MCF 10A (cell line): ENCODE data around the gene DNM3. TPM values are rescaled to one million over a fixed set of nuclear protein-coding genes. Genes with fewer than 3 reads are reported as not detected.

Source experiments
- BruUV-seq: library from RNA; stranded (reverse); fragments of 400-500 nt; replicated peaks from 2 replicates; lab custom pipeline; 2021; lab: Mats Ljungman, UMichigan
- CTCF ChIA-PET: fragments of 300-600 bp; sonication (Branson Sonifier 250); formaldehyde crosslinking; extraction: SDS; loops from one replicate; lab custom pipeline; 2021; ENCODE audit warnings: antibody characterized with exemption, inconsistent platforms; lab: Yijun Ruan, JAX
- POLR2A ChIA-PET: fragments of 300-600, 350-650 bp; sonication (Branson Sonifier 250); formaldehyde crosslinking; extraction: SDS; loops from one replicate; lab custom pipeline; 2020; ENCODE audit warnings: antibody characterized with exemption, inconsistent platforms; lab: Yijun Ruan, JAX
- DNase-seq: peaks from one replicate; pipeline ENCODE4 v3.0.0-alpha.2; 2018; ENCODE audit not compliant: unreplicated experiment
- H3K27ac Mint-ChIP-seq: one replicate; pipeline ENCODE4 v1.8.0; 2022; ENCODE audit warnings: mild to moderate bottlenecking, low read depth, mixed read lengths; ENCODE audit not compliant: unreplicated experiment
- H3K27me3 Mint-ChIP-seq: one replicate; pipeline ENCODE4 v1.8.0; 2022; ENCODE audit warnings: mixed read lengths; ENCODE audit not compliant: insufficient read depth, unreplicated experiment
- H3K36me3 Mint-ChIP-seq: one replicate; pipeline ENCODE4 v1.8.0; 2022; ENCODE audit warnings: mild to moderate bottlenecking, moderate library complexity, mixed read lengths; ENCODE audit not compliant: insufficient read depth, unreplicated experiment
- H3K4me1 Mint-ChIP-seq: one replicate; pipeline ENCODE4 v1.8.0; 2022; ENCODE audit warnings: mixed read lengths; ENCODE audit not compliant: insufficient read depth, unreplicated experiment
- H3K4me3 Mint-ChIP-seq: one replicate; pipeline ENCODE4 v1.8.0; 2022; ENCODE audit warnings: mild to moderate bottlenecking, moderate library complexity, mixed read lengths; ENCODE audit not compliant: unreplicated experiment
- H3K9me3 Mint-ChIP-seq: one replicate; pipeline ENCODE4 v1.8.0; 2022; ENCODE audit warnings: mixed read lengths; ENCODE audit not compliant: unreplicated experiment
- CTCF ChIP-seq: fragments of 200-600 bp; IDR thresholded peaks from one replicate; pipeline ENCODE4 v1.8.0; 2022; ENCODE audit warnings: antibody characterized with exemption, mild to moderate bottlenecking; ENCODE audit not compliant: unreplicated experiment
- intact Hi-C: fragments of 100-400 bp; cut with micrococcal nuclease; formaldehyde crosslinking; loops from 2 replicates; pipeline ENCODE4 v1.14.1; 2022
- total RNA-seq: library from RNA; stranded (reverse); gene quantifications from 2 replicates; pipeline ENCODE4 v1.2.3, GENCODE V29; 2022

The DNM3 gene
- total RNA-seq, 1 experiment from 2014 or later: 0.68 TPM

GRCh38 chr1:171794085-171794484 lies 47.2 kb upstream of the DNM3 start:
- Mint-ChIP-seq H3K27ac (peak overlapping the region; percentile 55), H3K9me3 (no peaks in the 10 kb centered on the region), H3K4me1 (peaks cover 23% of the 10 kb centered on the region), H3K36me3 (peaks cover 87% of the 10 kb centered on the region), H3K4me3 (no peak overlapping the region), H3K27me3 (no peaks in the 10 kb centered on the region)
- ChIA-PET CTCF (interaction anchor here (0.5 to 30.8 kb wide), 5 partner anchors 8 to 1075 kb away, joined by 3 to 1502 read pairs (median 5); no protein-coding TSS in a partner anchor), POLR2A (interaction anchor here (0.8 to 1.7 kb wide), 3 partner anchors 12 to 194 kb away, joined by 3 to 4 read pairs (median 4); partner anchors contain the start of gene METTL13)
- intact Hi-C loops: no loop called here
- no peak for TF ChIP-seq CTCF
- no TSS peak for BruUV-seq
- DNase-seq: peak; percentile 78

GRCh38 chr1:171796592-171796991 lies 44.7 kb upstream of the DNM3 start:
- TF ChIP-seq CTCF: no peak
- intact Hi-C loops: no loop called here
- no TSS peak for BruUV-seq
- peaks cover 62% of the 10 kb centered on the region for H3K36me3 Mint-ChIP-seq
- H3K27me3 Mint-ChIP-seq: no peaks in the 10 kb centered on the region
- no peak overlapping the region for H3K27ac Mint-ChIP-seq
- ChIA-PET CTCF (interaction anchor here (0.6 to 30.8 kb wide), 4 partner anchors 9 to 224 kb away, joined by 3 to 1502 read pairs (median 5); no protein-coding TSS in a partner anchor), POLR2A (no interaction called here)
- no peak for DNase-seq
- H3K9me3 Mint-ChIP-seq: no peaks in the 10 kb centered on the region
- no peak overlapping the region for H3K4me3 Mint-ChIP-seq
- peaks cover 13% of the 10 kb centered on the region for H3K4me1 Mint-ChIP-seq

GRCh38 chr1:171798311-171798710 lies 43.0 kb upstream of the DNM3 start:
- intact Hi-C loops: no loop called here
- no peak for TF ChIP-seq CTCF

GRCh38 chr1:171798765-171799164 lies 42.5 kb upstream of the DNM3 start:
- BruUV-seq: no TSS peak
- intact Hi-C loops: no loop called here
- no peak for DNase-seq
- no peaks in the 10 kb centered on the region for H3K9me3 Mint-ChIP-seq
- peak overlapping the region; percentile 8 for H3K27ac Mint-ChIP-seq
- H3K27me3 Mint-ChIP-seq: no peaks in the 10 kb centered on the region
- no peak for TF ChIP-seq CTCF
- no peak overlapping the region for H3K4me3 Mint-ChIP-seq
- peaks cover 8% of the 10 kb centered on the region for H3K4me1 Mint-ChIP-seq
- POLR2A ChIA-PET: interaction anchor here (0.9 to 5.6 kb wide), 4 partner anchors 32 to 186 kb away, joined by 3 to 54 read pairs (median 12); partner anchors contain the start of genes DNM3 and VAMP4
- peaks cover 46% of the 10 kb centered on the region for H3K36me3 Mint-ChIP-seq
- CTCF ChIA-PET: interaction anchor here (0.6 to 30.8 kb wide), 16 partner anchors 12 to 645 kb away, joined by 3 to 1502 read pairs (median 18); partner anchors contain the start of genes METTL13 and PIGC

More at GRCh38 chr1:171798311-171798710, 43.0 kb upstream of the DNM3 start:
- POLR2A ChIA-PET: interaction anchor here (1.4 to 5.6 kb wide), 3 partner anchors 31 to 187 kb away, joined by 4 to 54 read pairs (median 21); partner anchors contain the start of gene VAMP4
- Mint-ChIP-seq H3K36me3 (peaks cover 50% of the 10 kb centered on the region), H3K4me1 (peaks cover 13% of the 10 kb centered on the region), H3K27me3 (no peaks in the 10 kb centered on the region), H3K27ac (peak overlapping the region; percentile 8), H3K4me3 (no peak overlapping the region), H3K9me3 (no peaks in the 10 kb centered on the region)
- BruUV-seq: no TSS peak
- CTCF ChIA-PET: interaction anchor here (0.6 to 30.8 kb wide), 14 partner anchors 12 to 645 kb away, joined by 3 to 1502 read pairs (median 18); partner anchors contain the start of genes METTL13 and PIGC
- DNase-seq: no peak
